Keratinocyte (primary cell): Measurements from ENCODE around the gene MIGA1.

Experiments
- EZH2 ChIP-seq: IDR thresholded peaks from one replicate; pipeline ENCODE4 v1.6.1; 2012; ENCODE audit warnings: inconsistent platforms, mild to moderate bottlenecking, low read length, moderate library complexity
- TF ChIP-seq, protein P1 (sequence below), 3 experiments: IDR thresholded peaks in 1 of 3; conservative IDR thresholded peaks in 1 of 3; optimal IDR thresholded peaks in 1 of 3; 2 replicates in 2 of 3; 3 replicates in 1 of 3; pipeline versions ENCODE3 to v1.5.1; 2011; ENCODE audit warnings: low read length in 3 of 3, mild to moderate bottlenecking in 3 of 3, moderate library complexity in 2 of 3, control low read depth in 1 of 3, inconsistent platforms in 1 of 3; ENCODE audit not compliant: insufficient read depth in 2 of 3; ENCODE audit errors: extremely low read depth in 1 of 3

DNA sequence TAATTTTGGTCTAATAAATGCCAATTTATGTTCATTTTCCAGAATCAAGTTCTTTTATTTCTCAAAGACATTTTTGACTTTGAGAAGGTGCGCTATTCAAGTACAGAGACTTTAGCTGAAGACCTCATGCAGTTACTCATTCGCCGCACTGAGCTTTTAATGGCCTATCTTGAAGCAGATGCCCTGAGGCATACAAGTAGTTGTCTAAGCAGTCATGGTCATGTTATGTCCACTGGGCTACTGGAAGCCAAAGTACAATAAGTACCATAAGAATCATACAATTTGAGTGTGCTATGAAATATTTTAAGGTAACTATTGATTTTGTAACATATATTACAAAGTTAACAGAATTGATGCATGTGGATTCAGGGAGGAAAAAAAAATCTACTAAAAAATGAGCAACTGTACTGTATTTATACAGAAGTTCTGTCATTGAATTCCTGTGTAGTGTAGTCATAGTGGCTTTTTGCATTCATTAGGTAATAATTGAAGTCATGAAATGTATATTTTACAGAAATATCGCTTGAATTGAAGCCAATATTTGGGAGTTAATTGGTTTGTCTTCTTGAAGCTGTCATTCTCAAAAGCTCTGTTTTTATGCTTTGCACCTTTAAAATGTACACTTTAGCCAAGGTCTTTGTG is 95.5 kb downstream of the MIGA1 start:
- TF ChIP-seq, protein P1, sequence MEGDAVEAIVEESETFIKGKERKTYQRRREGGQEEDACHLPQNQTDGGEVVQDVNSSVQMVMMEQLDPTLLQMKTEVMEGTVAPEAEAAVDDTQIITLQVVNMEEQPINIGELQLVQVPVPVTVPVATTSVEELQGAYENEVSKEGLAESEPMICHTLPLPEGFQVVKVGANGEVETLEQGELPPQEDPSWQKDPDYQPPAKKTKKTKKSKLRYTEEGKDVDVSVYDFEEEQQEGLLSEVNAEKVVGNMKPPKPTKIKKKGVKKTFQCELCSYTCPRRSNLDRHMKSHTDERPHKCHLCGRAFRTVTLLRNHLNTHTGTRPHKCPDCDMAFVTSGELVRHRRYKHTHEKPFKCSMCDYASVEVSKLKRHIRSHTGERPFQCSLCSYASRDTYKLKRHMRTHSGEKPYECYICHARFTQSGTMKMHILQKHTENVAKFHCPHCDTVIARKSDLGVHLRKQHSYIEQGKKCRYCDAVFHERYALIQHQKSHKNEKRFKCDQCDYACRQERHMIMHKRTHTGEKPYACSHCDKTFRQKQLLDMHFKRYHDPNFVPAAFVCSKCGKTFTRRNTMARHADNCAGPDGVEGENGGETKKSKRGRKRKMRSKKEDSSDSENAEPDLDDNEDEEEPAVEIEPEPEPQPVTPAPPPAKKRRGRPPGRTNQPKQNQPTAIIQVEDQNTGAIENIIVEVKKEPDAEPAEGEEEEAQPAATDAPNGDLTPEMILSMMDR (optimal IDR thresholded peaks at IDR 0.05 in 1 of 3, IDR thresholded peaks at IDR 0.05 in 1 of 3, conservative IDR thresholded peaks at IDR 0.05 in 1 of 3; ENCODE audit: extremely low read depth in 1 of 3, insufficient read depth in 2 of 3, low read length in 3 of 3) = no peak
- no peak for TF ChIP-seq EZH2
